GM20000 (cell line): ENCODE results near the gene TCF7L2.

Source experiments
- DNase-seq: peaks from one replicate; pipeline ENCODE4 v3.0.0; 2012; ENCODE audit warnings: low spot score
- TF ChIP-seq, protein P1 (sequence below): IDR thresholded peaks from 2 replicates; pipeline ENCODE4 v1.5.1; 2012; ENCODE audit warnings: mild to moderate bottlenecking, control low read depth; ENCODE audit errors: extremely low read depth, missing control alignments

The TCF7L2 gene

DNA sequence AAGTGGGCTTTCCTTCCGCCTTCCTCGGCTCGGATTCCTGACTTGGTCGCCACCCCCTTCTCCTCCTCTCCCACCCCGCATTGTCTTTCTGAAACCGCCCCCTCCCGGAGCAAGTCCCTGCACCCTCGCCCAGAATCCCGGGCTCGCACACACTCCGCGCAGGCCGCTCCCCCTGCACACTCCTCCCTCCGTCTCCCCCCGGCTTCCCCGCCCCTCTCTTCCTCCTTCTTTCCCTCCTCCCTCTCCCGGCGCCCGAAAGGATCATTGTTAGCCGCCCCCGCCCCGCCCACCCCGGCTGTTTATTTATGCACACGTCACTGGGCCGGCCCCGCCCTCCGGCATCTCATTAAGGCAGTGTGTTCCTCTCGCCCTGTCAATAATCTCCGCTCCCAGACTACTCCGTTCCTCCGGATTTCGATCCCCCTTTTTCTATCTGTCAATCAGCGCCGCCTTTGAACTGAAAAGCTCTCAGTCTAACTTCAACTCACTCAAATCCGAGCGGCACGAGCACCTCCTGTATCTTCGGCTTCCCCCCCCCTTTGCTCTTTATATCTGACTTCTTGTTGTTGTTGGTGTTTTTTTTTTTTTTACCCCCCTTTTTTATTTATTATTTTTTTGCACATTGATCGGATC is at the start of gene TCF7L2:
Gene TCF7L2 (plus strand): TSS at position 373 of the 633 bp plus-strand sequence. CDS start 510 bp downstream, outside the sequence.
- TF ChIP-seq, protein P1, sequence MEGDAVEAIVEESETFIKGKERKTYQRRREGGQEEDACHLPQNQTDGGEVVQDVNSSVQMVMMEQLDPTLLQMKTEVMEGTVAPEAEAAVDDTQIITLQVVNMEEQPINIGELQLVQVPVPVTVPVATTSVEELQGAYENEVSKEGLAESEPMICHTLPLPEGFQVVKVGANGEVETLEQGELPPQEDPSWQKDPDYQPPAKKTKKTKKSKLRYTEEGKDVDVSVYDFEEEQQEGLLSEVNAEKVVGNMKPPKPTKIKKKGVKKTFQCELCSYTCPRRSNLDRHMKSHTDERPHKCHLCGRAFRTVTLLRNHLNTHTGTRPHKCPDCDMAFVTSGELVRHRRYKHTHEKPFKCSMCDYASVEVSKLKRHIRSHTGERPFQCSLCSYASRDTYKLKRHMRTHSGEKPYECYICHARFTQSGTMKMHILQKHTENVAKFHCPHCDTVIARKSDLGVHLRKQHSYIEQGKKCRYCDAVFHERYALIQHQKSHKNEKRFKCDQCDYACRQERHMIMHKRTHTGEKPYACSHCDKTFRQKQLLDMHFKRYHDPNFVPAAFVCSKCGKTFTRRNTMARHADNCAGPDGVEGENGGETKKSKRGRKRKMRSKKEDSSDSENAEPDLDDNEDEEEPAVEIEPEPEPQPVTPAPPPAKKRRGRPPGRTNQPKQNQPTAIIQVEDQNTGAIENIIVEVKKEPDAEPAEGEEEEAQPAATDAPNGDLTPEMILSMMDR: no peak
- peak; percentile 63 for DNase-seq

DNA sequence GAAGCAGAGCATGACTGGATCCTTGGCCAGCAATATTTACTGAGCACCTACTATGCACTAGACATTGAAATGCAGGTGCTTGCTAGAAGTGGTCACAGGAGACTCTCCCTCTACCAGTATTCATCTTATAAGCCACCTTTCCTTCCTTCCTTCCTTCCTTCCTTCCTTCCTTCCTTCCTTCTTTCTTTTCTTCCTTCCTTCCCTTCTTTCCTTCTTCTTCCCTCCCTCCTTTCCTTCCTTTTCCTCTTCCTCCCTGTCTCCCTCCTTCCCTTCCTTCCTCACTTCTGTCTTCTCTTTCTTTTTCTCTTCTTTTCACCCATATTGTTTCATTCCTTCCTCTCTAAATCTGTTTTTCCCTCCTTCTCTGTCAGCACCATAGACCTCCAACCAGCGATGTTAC is 47.3 kb upstream of the TCF7L2 start:
- TF ChIP-seq, protein P1: no peak
- DNase-seq: no peak

DNA sequence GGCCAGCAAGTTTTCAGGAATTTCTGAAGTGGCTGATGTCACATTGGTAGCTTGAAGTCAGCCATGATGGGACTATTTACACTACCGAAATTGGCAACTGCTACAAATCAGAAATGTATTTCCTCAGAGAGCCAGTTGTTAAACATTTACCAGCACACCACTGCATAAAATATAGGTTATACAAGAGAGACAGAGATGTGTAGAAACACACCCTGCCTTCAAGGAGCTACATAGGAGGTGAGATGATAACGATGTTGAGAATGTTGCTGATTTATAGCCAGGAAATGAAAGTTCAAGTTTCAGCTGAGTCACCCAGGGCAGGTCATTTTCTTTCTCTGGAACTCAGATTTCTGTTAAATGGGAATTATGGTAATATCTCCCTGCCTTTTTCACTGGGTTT is 46.0 kb upstream of the TCF7L2 start:
- DNase-seq: no peak
- TF ChIP-seq, protein P1: no peak

DNA sequence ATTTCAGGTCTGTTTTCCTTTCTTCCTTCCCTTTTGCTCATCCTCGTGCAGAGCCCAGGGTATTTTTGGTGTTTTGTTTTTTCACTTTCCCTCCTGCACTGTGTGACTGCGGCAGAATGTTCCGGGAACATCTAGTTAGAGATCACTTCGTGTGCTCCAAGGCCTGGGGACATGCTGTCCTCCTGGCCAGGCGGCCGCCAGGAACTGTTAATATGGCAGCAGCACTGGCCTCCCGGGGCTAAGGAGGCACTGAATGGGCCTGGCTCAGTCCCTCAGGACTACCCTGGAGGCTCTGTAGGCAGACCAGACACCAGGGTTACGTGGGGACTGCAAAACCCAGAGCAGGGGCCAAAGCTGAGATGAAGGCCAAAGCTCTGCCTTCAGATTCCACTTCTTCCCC is 43.1 kb upstream of the TCF7L2 start:
- no peak for DNase-seq
- TF ChIP-seq, protein P1: no peak

DNA sequence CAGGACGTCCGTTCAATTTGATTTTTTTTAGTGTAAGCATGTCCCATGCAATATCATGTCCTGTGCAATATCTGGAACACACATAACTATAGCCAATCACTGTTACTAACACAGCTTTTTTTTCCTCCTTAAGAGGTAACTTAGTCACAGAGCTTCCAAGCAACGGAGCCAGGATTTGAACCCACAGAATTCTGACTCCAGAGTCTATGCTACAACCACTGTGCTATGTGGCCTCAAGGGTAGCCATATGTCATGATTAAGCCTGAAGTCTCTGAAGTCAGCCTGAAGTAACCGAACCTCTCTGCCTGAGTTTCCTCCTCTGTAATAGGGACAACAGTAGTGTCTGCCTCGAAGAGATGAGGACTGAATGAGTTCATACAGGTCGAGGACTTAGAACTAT is 42.2 kb upstream of the TCF7L2 start:
- no peak for DNase-seq
- TF ChIP-seq, protein P1: no peak

DNA sequence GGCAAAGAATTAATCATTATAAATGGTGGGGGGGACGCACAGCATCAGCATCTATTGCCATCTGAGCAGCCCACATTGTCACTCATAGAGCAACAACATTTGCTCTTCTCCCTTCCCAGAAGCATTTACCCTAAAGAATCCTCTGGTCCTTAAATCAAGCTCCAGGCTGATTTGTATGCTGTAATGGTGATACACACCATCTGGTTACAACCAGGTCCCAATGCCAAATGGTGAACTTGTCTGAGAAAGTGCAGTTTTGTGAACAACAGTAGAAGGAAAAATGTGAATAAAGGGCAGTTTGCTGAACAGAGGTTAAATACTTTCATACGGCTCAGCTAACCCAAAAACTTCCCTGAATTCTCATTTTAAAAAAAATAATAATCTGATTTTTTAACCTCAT is 38.8 kb upstream of the TCF7L2 start:
- TF ChIP-seq, protein P1: no peak
- DNase-seq: no peak

DNA sequence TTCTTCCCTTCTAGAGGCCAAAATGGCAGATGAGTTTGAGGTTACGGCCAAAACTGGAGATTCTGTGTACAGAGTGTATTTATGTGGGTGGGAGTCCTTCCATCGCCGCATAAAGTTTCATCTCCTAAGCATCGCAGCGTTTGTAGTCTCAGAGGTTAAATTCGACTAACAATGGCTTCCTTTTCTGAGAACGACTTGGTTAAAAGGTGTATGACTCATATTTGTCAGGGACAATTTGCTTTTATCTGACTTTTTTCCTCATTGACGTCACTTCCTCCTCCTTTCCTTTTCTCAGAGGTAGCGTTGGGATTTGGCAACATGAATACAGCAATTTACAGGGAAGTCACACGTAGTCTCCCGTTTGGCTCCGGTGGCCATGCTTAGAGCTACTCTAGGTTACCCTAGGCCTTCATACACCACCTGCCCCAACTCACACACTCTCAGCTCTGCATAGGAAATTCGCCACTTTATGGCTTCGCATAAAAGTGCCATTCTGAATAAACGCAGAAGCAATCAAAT is 37.6 kb upstream of the TCF7L2 start:
- no peak for DNase-seq
- TF ChIP-seq, protein P1: no peak
